Epithelial cell of proximal tubule (primary cell): ENCODE results near the gene IVL. TPM values are rescaled to one million over a fixed set of nuclear protein-coding genes. Genes with fewer than 3 reads are reported as not detected.

Source experiments
- DNase-seq: peaks from one replicate; pipeline ENCODE4 v3.0.0-alpha.2; 2011; ENCODE audit warnings: low read depth
- H3K4me3 ChIP-seq: 2 replicates; pipeline ENCODE4 v1.5.1; 2011; ENCODE audit warnings: low read depth, mild to moderate bottlenecking, low read length
- CTCF ChIP-seq: conservative IDR thresholded peaks from 2 replicates; pipeline ENCODE4 v1.5.1; 2012; ENCODE audit warnings: low read depth, mild to moderate bottlenecking, low read length
- total RNA-seq: library from RNA; depleted of rRNA; stranded (reverse); fragments of >200 nt; gene quantifications from 2 replicates; pipeline ENCODE4 v1.2.3, GENCODE V29; 2015

The IVL gene
- total RNA-seq, 1 donor from 2014 or later = 0.35 TPM

- no peak overlapping the region for H3K4me3 ChIP-seq
- DNase-seq = no peak
- no peak for TF ChIP-seq CTCF
Measured at GRCh38 chr1:152904688-152905440, 3.5 kb upstream of the IVL start.

GRCh38 chr1:152906023-152906565, 2.3 kb upstream of the IVL start:
- no peak for TF ChIP-seq CTCF
- DNase-seq = no peak
- H3K4me3 ChIP-seq = no peak overlapping the region

- H3K4me3 ChIP-seq = no peak overlapping the region
- TF ChIP-seq CTCF = no peak
- DNase-seq = no peak
Measured at GRCh38 chr1:152909206-152909605, 860 bp downstream of the IVL start.

GRCh38 chr1:152912471-152912870, 4.1 kb downstream of the IVL start:
- TF ChIP-seq CTCF = no peak
- no peak for DNase-seq
- H3K4me3 ChIP-seq = no peak overlapping the region

- DNase-seq = no peak
Measured at GRCh38 chr1:152912900-152913299, 4.6 kb downstream of the IVL start.

GRCh38 chr1:152917794-152918193, 9.4 kb downstream of the IVL start:
- no peak for DNase-seq
- H3K4me3 ChIP-seq = no peak overlapping the region
- peak; percentile 63 for TF ChIP-seq CTCF

More at GRCh38 chr1:152912900-152913299, 4.6 kb downstream of the IVL start:
- no peak for TF ChIP-seq CTCF
- H3K4me3 ChIP-seq = no peak overlapping the region

GRCh38 chr1:152919071-152919470, 10.7 kb downstream of the IVL start:
- no peak for TF ChIP-seq CTCF
- H3K4me3 ChIP-seq = no peak overlapping the region
- DNase-seq = no peak
